K562 (cell line): Measurements from ENCODE around the gene RAB32. TPM values are rescaled to one million over a fixed set of nuclear protein-coding genes. Genes with fewer than 3 reads are reported as not detected.

Source experiments
- ATAC-seq: fragments of 200-7000 bp; cut with Tn5 transposase; 3 replicates; pipeline ENCODE4 v1.9.1; 2020; ENCODE audit warnings: moderate library complexity
- BruUV-seq: library from RNA; stranded (reverse); fragments of 400-500 nt; replicated peaks from 2 replicates; lab custom pipeline; 2021; lab: Mats Ljungman, UMichigan
- CTCF ChIA-PET: fragments of 300-600 bp; formaldehyde crosslinking; extraction: SDS; loops from one replicate; lab custom pipeline; 2021; ENCODE audit warnings: low intra/inter-chr PET ratio; lab: Yijun Ruan, JAX
- POLR2A ChIA-PET: fragments of 300-600, 350-650 bp; sonication (Branson Sonifier 250); formaldehyde crosslinking; extraction: SDS; loops from one replicate; lab custom pipeline; 2021; ENCODE audit warnings: antibody characterized with exemption, inconsistent platforms; lab: Yijun Ruan, JAX
- DNase-seq, 4 experiments: peaks; one replicate each; pipeline versions ENCODE4 v3.0.0 to v3.0.0-alpha.2; 2011 to 2018; ENCODE audit warnings: low spot score in 3 of 4, mixed read lengths in 3 of 4; ENCODE audit errors: extremely low read depth in 1 of 4
- FAIRE-seq: peaks from 2 replicates; lab custom pipeline; 2011; peaks lifted over from hg19 to GRCh38; lab: Jason Lieb, UNC
- H2AFZ ChIP-seq: 2 replicates; pipeline ENCODE4 v1.6.0; 2011; ENCODE audit warnings: low read depth, low read length, control low read depth, inconsistent platforms
- H3K27ac ChIP-seq: fragments of 200-600 bp; 3 replicates; pipeline ENCODE4 v1.8.0; 2011; ENCODE audit warnings: low read depth, mild to moderate bottlenecking, control low read depth, inconsistent platforms, low read length, moderate library complexity, mixed read lengths; ENCODE audit errors: extremely low read depth
- H3K27me3 ChIP-seq, 2 experiments: fragments of 300-600 bp in 1 of 2; 2 replicates in 1 of 2; 3 replicates in 1 of 2; pipeline versions ENCODE4 v1.6.0 to v1.8.0; 2011; ENCODE audit warnings: inconsistent platforms in 2 of 2, low read length in 2 of 2, mild to moderate bottlenecking in 1 of 2, mixed read lengths in 1 of 2, moderate library complexity in 1 of 2; ENCODE audit not compliant: control insufficient read depth in 2 of 2, insufficient read depth in 2 of 2
- H3K36me3 ChIP-seq: fragments of 300-600 bp; 3 replicates; pipeline ENCODE4 v1.8.0; 2011; ENCODE audit warnings: mild to moderate bottlenecking, low read length, inconsistent platforms; ENCODE audit not compliant: control insufficient read depth, insufficient read depth
- H3K4me1 ChIP-seq, 2 experiments: fragments of 200-600 bp in 1 of 2; replicated peaks in 1 of 2; 2 replicates in 1 of 2; 3 replicates in 1 of 2; pipeline versions ENCODE4 v1.5.1 to v1.8.0; 2011; ENCODE audit warnings: inconsistent platforms in 2 of 2, low read length in 2 of 2, mild to moderate bottlenecking in 1 of 2, mixed read lengths in 1 of 2, moderate library complexity in 1 of 2; ENCODE audit not compliant: control insufficient read depth in 2 of 2, insufficient read depth in 2 of 2
- H3K4me2 ChIP-seq: 2 replicates; pipeline ENCODE4 v1.6.1; 2011; ENCODE audit warnings: low read length, control low read depth, inconsistent platforms, mixed read lengths; ENCODE audit not compliant: insufficient read depth
- H3K4me3 ChIP-seq: fragments of 200-600 bp; sonication (generic), shearing (Covaris generic); 2 replicates; pipeline ENCODE4 v1.5.1; 2016; ENCODE audit warnings: control low read depth, inconsistent platforms
- H3K79me2 ChIP-seq: fragments of 200-600 bp; 3 replicates; pipeline ENCODE4 v1.8.0; 2011; ENCODE audit warnings: low read length, inconsistent platforms; ENCODE audit not compliant: control insufficient read depth, insufficient read depth
- H3K9ac ChIP-seq, 2 experiments: 2 replicates each; pipeline versions ENCODE4 v1.6.0 to v1.6.1; 2011; ENCODE audit warnings: low read depth in 2 of 2, low read length in 2 of 2, control low read depth in 1 of 2, inconsistent platforms in 1 of 2, mild to moderate bottlenecking in 1 of 2, mixed read lengths in 1 of 2; ENCODE audit not compliant: insufficient read depth in 1 of 2
- H3K9me1 ChIP-seq: one replicate; pipeline ENCODE4 v1.6.0; 2011; ENCODE audit warnings: inconsistent platforms, mild to moderate bottlenecking, low read length, moderate library complexity; ENCODE audit not compliant: control insufficient read depth, insufficient read depth
- H3K9me3 ChIP-seq: replicated peaks from 2 replicates; pipeline ENCODE4 v1.5.1; 2011; ENCODE audit warnings: low read depth, low read length, inconsistent platforms; ENCODE audit not compliant: control insufficient read depth, insufficient read depth
- H4K20me1 ChIP-seq: replicated peaks from 2 replicates; pipeline ENCODE4 v1.6.1; 2011; ENCODE audit warnings: low read length, inconsistent platforms, mixed read lengths; ENCODE audit not compliant: control insufficient read depth, insufficient read depth
- ERF ChIP-seq: fragments of 450-650 bp; formaldehyde crosslinking; IDR thresholded peaks from 2 replicates; pipeline ENCODE4 v1.4.0; 2020; ENCODE audit warnings: mild to moderate bottlenecking, mixed read lengths
- ETV6 ChIP-seq, 3 experiments: fragments of 150-350 bp in 1 of 3; sonication (generic) in 1 of 3; formaldehyde crosslinking in 1 of 3; IDR thresholded peaks; 2 replicates each; pipeline versions ENCODE4 v1.6.1 to v1.8.0; 2014 to 2022; ENCODE audit warnings: borderline replicate concordance in 2 of 3, low read depth in 2 of 3, antibody characterized with exemption in 1 of 3, low read length in 1 of 3, mild to moderate bottlenecking in 1 of 3, missing genetic modification reagents in 1 of 3
- FOSL1 ChIP-seq: fragments of 200-800 bp; sonication (Bioruptor generic); conservative IDR thresholded peaks from 2 replicates; pipeline ENCODE4 v1.6.1; 2016; ENCODE audit warnings: missing genetic modification characterization, missing compliant biosample characterization
- MAFG ChIP-seq: fragments of 450-650 bp; conservative IDR thresholded peaks from 2 replicates; pipeline ENCODE4 v1.6.1; 2016; ENCODE audit warnings: missing genetic modification characterization, missing compliant biosample characterization
- MXD1 ChIP-seq: fragments of 250-450 bp; sonication (Bioruptor Pico); IDR thresholded peaks from 2 replicates; pipeline ENCODE4 v1.8.0; 2021; ENCODE audit warnings: borderline replicate concordance, mild to moderate bottlenecking, moderate library complexity; ENCODE audit not compliant: poor library complexity, severe bottlenecking
- POLR2G ChIP-seq: fragments of 200-400 bp; formaldehyde crosslinking; IDR thresholded peaks from 2 replicates; pipeline ENCODE4 v1.6.1; 2017; ENCODE audit warnings: low read depth, mild to moderate bottlenecking, antibody characterized with exemption, low read length, moderate library complexity
- PTTG1 ChIP-seq: fragments of 450-650 bp; IDR thresholded peaks from 2 replicates; pipeline ENCODE4 v1.6.1; 2016; ENCODE audit warnings: low read depth, mild to moderate bottlenecking, missing genetic modification characterization, missing compliant biosample characterization
- SMARCA4 ChIP-seq: fragments of 450-650 bp; IDR thresholded peaks from 2 replicates; pipeline ENCODE4 v1.6.1; 2016
- THRB ChIP-seq: fragments of 450-650 bp; formaldehyde crosslinking; conservative IDR thresholded peaks from 2 replicates; pipeline ENCODE4 v1.4.0; 2022; ENCODE audit warnings: mild to moderate bottlenecking, missing genetic modification characterization
- ZNF584 ChIP-seq: fragments of 200-800 bp; sonication (Bioruptor generic); IDR thresholded peaks from 2 replicates; pipeline ENCODE4 v1.6.1; 2016; ENCODE audit warnings: low read depth, mild to moderate bottlenecking, missing genetic modification characterization, missing compliant biosample characterization
- WGBS: fragments of 100-300 bp; shearing (Covaris generic); methylation state at CpG from one replicate; pipeline ENCODE4 v1.1.6; 2016; ENCODE audit warnings: low coverage, mixed read lengths; ENCODE audit not compliant: insufficient coverage; ENCODE audit errors: missing lambda C conversion rate; 5-methylcytosine and 5-hydroxymethylcytosine counted together
- in situ Hi-C: fragments of 300-500 bp; cut with MboI; formaldehyde crosslinking; loops from 4 replicates; pipeline ENCODE4 v1.15.0; 2018; ENCODE audit warnings: inconsistent platforms, mixed read lengths
- intact Hi-C: fragments of 100-400 bp; cut with micrococcal nuclease; formaldehyde crosslinking; loops from 2 replicates; pipeline ENCODE4 v1.14.2; 2022
- polyA plus RNA-seq, 8 experiments: library from polyadenylated mRNA; depleted of rRNA in 4 of 8; stranded (reverse) in 5 of 8; unstranded in 3 of 8; fragments of >200 nt; fragmentation: Nextera tagmentation in 2 of 8; fragmentation: Illumina TruSeq in 1 of 8; extraction: Ambion mirVana in 2 of 8; extraction: Trizol in 1 of 8; gene quantifications; 2 replicates each; pipeline versions ENCODE4 v1.2.1 to v1.2.3, GENCODE V29; 2011 to 2014; ENCODE audit warnings: inconsistent platforms in 1 of 8, missing spikeins in 1 of 8
- total RNA-seq, 7 experiments: library from RNA; depleted of rRNA in 6 of 7; stranded (reverse); fragments of >200 nt in 6 of 7; fragmentation: Illumina TruSeq in 2 of 7; extraction: Trizol in 2 of 7; gene quantifications; 2 replicates each; pipeline versions ENCODE4 v1.2.1 to v1.2.3, GENCODE V29; 2011 to 2021; ENCODE audit warnings: low replicate concordance in 1 of 7
- TF ChIP-seq, protein P1 (sequence below): fragments of 450-650 bp; IDR thresholded peaks from 2 replicates; pipeline ENCODE4 v1.6.1; 2016
- TF ChIP-seq, protein P2 (sequence below): fragments of 450-650 bp; IDR thresholded peaks from 2 replicates; pipeline ENCODE4 v1.6.1; 2016; ENCODE audit warnings: low read depth, mild to moderate bottlenecking, moderate library complexity

Gene RAB32
- total and polyA plus RNA-seq, 9 of the 15 experiments (the other 6 are each of a cell fraction or from before 2014, with no cell fraction given): 2.5 to 16.6 (median 11.0) TPM

GRCh38 chr6:146547889-146548288 is 4.3 kb downstream of the RAB32 start (continued):
- TF ChIP-seq, protein P1, sequence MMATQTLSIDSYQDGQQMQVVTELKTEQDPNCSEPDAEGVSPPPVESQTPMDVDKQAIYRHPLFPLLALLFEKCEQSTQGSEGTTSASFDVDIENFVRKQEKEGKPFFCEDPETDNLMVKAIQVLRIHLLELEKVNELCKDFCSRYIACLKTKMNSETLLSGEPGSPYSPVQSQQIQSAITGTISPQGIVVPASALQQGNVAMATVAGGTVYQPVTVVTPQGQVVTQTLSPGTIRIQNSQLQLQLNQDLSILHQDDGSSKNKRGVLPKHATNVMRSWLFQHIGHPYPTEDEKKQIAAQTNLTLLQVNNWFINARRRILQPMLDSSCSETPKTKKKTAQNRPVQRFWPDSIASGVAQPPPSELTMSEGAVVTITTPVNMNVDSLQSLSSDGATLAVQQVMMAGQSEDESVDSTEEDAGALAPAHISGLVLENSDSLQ: no peak
- TF ChIP-seq PTTG1 (no peak), POLR2G (no peak), MAFG (tag) (0 out of 2 replicates have a peak, but pooled peaks have one; percentile 10), MXD1 (no peak), THRB (CRISPR knock-in tag) (no peak)

GRCh38 chr6:146548898-146549374 is 5.3 kb downstream of the RAB32 start:
- DNase-seq: peak; percentile 39 to 74 (median 62)
- no peaks in the 10 kb centered on the region for H3K27me3 ChIP-seq
- no peaks in the 10 kb centered on the region for H3K9me1 ChIP-seq
- WGBS: 0% methylated on average over 2 of the region's 2 CpGs
- no peak overlapping the region for H3K9ac ChIP-seq
- ChIA-PET CTCF (no interaction called here), POLR2A (no interaction called here)
- peaks cover 5 to 15% of the 10 kb centered on the region in 2 experiments for H3K4me1 ChIP-seq
- no peaks in the 10 kb centered on the region for H3K9me3 ChIP-seq
- H2AFZ ChIP-seq: no peak overlapping the region
- no peaks in the 10 kb centered on the region for H3K36me3 ChIP-seq
- H3K79me2 ChIP-seq: no peaks in the 10 kb centered on the region
- peak; percentile 66 for FAIRE-seq
- intact Hi-C loops (loop anchor here (2.0 to 10.0 kb wide), 2 partner anchors 50 to 226 kb away; partner anchors contain the start of gene ADGB), in situ Hi-C loops (no loop called here)
- no peak overlapping the region for H3K27ac ChIP-seq
- H4K20me1 ChIP-seq: no peaks in the 10 kb centered on the region
- peak; percentile 72 for ATAC-seq
- no TSS peak for BruUV-seq
- H3K4me3 ChIP-seq: no peak overlapping the region
- peak overlapping the region; percentile 2; the same call in 1 of the 2 replicates for H3K4me2 ChIP-seq
- TF ChIP-seq ERF (CRISPR knock-in tag): peak; percentile 47; the same call in 1 of the 2 replicates
- TF ChIP-seq, protein P2, sequence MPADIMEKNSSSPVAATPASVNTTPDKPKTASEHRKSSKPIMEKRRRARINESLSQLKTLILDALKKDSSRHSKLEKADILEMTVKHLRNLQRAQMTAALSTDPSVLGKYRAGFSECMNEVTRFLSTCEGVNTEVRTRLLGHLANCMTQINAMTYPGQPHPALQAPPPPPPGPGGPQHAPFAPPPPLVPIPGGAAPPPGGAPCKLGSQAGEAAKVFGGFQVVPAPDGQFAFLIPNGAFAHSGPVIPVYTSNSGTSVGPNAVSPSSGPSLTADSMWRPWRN: peak; percentile 89
- peak; percentile 100 for TF ChIP-seq SMARCA4
- TF ChIP-seq ETV6 (IDR thresholded peaks at IDR 0.05; ENCODE audit: borderline replicate concordance in 1 of 2, low read depth in 2 of 2, low read length in 1 of 2): peak in 1 of 2 experiments; percentile 88; a peak in 2 of 4 replicates
- TF ChIP-seq ETV6 (CRISPR knock-in tag; IDR thresholded peaks at IDR 0.05; ENCODE audit: borderline replicate concordance): no peak
- TF ChIP-seq, protein P1: peak; percentile 27; the same call in 1 of the 2 replicates
- peak; percentile 95 for TF ChIP-seq FOSL1
- TF ChIP-seq THRB (CRISPR knock-in tag): peak; percentile 78; the same call in 1 of the 2 replicates
- peak; percentile 73; the same call in 1 of the 2 replicates for TF ChIP-seq ZNF584
